Measurements from ENCODE around the gene CIITA.

DNA sequence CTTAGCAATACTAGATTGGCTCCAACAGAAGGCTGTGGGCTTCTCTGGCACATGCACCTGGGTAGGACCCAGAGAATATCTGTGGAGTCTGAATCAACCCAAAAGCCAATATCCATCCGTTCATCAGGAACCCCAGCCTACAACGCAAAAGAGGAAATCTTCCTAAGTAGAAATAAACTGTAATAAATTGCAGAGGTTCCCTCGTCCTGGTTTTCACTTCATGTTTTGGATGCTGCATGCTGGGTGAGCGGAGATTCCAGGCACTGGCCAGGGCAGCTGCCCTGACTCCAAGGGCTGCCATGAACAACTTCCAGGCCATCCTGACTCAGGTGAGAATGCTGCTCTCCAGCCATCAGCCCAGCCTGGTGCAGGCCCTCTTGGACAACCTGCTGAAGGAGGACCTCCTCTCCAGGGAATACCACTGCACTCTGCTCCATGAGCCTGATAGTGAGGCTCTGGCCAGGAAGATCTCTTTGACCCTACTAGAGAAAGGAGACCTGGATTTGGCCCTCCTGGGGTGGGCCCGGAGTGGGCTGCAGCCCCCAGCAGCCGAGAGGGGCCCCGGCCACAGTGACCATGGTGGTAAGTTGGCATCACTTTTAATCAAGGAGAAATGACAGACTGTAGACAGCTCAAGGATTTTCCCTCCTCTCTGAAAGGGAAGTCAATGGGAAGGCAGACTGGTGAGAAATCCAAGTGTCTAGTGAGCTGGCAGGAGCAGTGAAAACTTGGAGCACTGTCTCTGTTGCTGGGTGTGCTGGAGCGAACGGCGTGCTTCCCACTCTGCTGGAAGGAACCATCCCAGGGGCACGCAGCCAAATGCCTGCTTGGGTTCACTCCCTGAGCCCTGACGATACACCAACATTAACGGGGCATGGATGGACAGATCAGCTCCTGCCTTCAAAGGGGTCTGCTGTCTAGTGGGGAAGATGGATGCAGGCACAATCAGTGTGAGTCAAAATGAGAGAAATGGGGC lies 10.7 kb upstream of the CIITA start:
- TF ChIP-seq, protein P1, sequence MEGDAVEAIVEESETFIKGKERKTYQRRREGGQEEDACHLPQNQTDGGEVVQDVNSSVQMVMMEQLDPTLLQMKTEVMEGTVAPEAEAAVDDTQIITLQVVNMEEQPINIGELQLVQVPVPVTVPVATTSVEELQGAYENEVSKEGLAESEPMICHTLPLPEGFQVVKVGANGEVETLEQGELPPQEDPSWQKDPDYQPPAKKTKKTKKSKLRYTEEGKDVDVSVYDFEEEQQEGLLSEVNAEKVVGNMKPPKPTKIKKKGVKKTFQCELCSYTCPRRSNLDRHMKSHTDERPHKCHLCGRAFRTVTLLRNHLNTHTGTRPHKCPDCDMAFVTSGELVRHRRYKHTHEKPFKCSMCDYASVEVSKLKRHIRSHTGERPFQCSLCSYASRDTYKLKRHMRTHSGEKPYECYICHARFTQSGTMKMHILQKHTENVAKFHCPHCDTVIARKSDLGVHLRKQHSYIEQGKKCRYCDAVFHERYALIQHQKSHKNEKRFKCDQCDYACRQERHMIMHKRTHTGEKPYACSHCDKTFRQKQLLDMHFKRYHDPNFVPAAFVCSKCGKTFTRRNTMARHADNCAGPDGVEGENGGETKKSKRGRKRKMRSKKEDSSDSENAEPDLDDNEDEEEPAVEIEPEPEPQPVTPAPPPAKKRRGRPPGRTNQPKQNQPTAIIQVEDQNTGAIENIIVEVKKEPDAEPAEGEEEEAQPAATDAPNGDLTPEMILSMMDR (IDR thresholded peaks at IDR 0.05) = no peak
- no peak for TF ChIP-seq POLR2A (IDR thresholded peaks at IDR 0.05)

All from heart left ventricle (tissue), 13 donors.